ENCODE measurements around the gene IGF1R. TPM values are rescaled to one million over a fixed set of nuclear protein-coding genes. Genes with fewer than 3 reads are reported as not detected.

The IGF1R gene
- total and polyA plus RNA-seq, 2 of the 13 experiments (the other 11 are each of a cell fraction or from before 2014, with no cell fraction given) = 15.9 to 18.4 TPM

GRCh38 chr15:98713585-98714001, 65.3 kb downstream of the IGF1R start:
- Histone ChIP-seq H3K4me1 (ENCODE audit: insufficient read depth, low read length) (peaks cover 52% of the 10 kb centered on the region), H4K20me1 (ENCODE audit: insufficient read depth, low read length) (peaks cover 88% of the 10 kb centered on the region), H3K27ac (ENCODE audit: extremely low read length, insufficient read depth, low read length) (no peak overlapping the region), H3K4me3 (replicated peaks in 1 of 3; ENCODE audit: insufficient read depth in 1 of 3, low read depth in 2 of 3, low read length in 3 of 3) (no peak overlapping the region), H3K79me2 (ENCODE audit: insufficient read depth, low read length) (peaks cover 99% of the 10 kb centered on the region), H2AFZ (ENCODE audit: low read length) (no peak overlapping the region), H3K27me3 (ENCODE audit: control insufficient read depth in 1 of 2, insufficient read depth in 2 of 2, low read length in 2 of 2) (no peaks in the 10 kb centered on the region), H3K36me3 (replicated peaks in 1 of 2; ENCODE audit: control insufficient read depth in 1 of 2, insufficient read depth in 2 of 2, low read length in 2 of 2) (peaks cover 7 to 19% of the 10 kb centered on the region in 2 experiments; a peak in 4 of 5 replicates), H3K4me2 (ENCODE audit: low read depth, low read length) (no peak overlapping the region), H3K9ac (ENCODE audit: insufficient read depth, low read depth, low read length) (no peak overlapping the region), H3K9me3 (ENCODE audit: low read length) (no peaks in the 10 kb centered on the region)
- no TSS peak for BruUV-seq (replicated peaks)
- no peak for DNase-seq (ENCODE audit: low spot score)
- in situ Hi-C loops (cut with HindIII; ENCODE audit: extremely low pct_ligation_motif_present, low pct_unique_long_range_greater_than_20kb) = no loop called here
- no peak for ATAC-seq
- WGBS (ENCODE audit: low lambda C conversion rate) = 96% methylated on average over 3 of the region's 3 CpGs
- intact Hi-C loops (cut with micrococcal nuclease; ENCODE audit: unreplicated experiment) = no loop called here
- POLR2A ChIA-PET = no interaction called here
- FAIRE-seq = no peak
- CTCF ChIA-PET (ENCODE audit: low intra/inter-chr PET ratio, low total read pairs) = no interaction called here
- TF ChIP-seq, protein P1, sequence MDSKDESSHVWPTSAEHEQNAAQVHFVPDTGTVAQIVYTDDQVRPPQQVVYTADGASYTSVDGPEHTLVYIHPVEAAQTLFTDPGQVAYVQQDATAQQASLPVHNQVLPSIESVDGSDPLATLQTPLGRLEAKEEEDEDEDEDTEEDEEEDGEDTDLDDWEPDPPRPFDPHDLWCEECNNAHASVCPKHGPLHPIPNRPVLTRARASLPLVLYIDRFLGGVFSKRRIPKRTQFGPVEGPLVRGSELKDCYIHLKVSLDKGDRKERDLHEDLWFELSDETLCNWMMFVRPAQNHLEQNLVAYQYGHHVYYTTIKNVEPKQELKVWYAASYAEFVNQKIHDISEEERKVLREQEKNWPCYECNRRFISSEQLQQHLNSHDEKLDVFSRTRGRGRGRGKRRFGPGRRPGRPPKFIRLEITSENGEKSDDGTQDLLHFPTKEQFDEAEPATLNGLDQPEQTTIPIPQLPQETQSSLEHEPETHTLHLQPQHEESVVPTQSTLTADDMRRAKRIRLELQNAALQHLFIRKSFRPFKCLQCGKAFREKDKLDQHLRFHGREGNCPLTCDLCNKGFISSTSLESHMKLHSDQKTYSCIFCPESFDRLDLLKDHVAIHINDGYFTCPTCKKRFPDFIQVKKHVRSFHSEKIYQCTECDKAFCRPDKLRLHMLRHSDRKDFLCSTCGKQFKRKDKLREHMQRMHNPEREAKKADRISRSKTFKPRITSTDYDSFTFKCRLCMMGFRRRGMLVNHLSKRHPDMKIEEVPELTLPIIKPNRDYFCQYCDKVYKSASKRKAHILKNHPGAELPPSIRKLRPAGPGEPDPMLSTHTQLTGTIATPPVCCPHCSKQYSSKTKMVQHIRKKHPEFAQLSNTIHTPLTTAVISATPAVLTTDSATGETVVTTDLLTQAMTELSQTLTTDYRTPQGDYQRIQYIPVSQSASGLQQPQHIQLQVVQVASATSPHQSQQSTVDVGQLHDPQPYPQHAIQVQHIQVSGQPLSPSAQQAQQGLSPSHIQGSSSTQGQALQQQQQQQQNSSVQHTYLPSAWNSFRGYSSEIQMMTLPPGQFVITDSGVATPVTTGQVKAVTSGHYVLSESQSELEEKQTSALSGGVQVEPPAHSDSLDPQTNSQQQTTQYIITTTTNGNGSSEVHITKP (CRISPR knock-in tag; IDR thresholded peaks at IDR 0.05; ENCODE audit: low read depth) = no peak
- TF ChIP-seq, protein P2, sequence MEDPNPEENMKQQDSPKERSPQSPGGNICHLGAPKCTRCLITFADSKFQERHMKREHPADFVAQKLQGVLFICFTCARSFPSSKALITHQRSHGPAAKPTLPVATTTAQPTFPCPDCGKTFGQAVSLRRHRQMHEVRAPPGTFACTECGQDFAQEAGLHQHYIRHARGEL (CRISPR knock-in tag; IDR thresholded peaks at IDR 0.05) = no peak
- TF ChIP-seq, protein P3, sequence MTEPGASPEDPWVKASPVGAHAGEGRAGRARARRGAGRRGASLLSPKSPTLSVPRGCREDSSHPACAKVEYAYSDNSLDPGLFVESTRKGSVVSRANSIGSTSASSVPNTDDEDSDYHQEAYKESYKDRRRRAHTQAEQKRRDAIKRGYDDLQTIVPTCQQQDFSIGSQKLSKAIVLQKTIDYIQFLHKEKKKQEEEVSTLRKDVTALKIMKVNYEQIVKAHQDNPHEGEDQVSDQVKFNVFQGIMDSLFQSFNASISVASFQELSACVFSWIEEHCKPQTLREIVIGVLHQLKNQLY (CRISPR knock-in tag; IDR thresholded peaks at IDR 0.05) = no peak
- TF ChIP-seq ZNF704 (CRISPR knock-in tag; IDR thresholded peaks at IDR 0.05; ENCODE audit: borderline replicate concordance) (no peak), ZMYM3 (CRISPR knock-in tag; IDR thresholded peaks at IDR 0.05) (no peak), KDM2A (CRISPR knock-in tag; IDR thresholded peaks at IDR 0.05; ENCODE audit: borderline replicate concordance, low read depth) (no peak)
- TF ChIP-seq, protein P4, sequence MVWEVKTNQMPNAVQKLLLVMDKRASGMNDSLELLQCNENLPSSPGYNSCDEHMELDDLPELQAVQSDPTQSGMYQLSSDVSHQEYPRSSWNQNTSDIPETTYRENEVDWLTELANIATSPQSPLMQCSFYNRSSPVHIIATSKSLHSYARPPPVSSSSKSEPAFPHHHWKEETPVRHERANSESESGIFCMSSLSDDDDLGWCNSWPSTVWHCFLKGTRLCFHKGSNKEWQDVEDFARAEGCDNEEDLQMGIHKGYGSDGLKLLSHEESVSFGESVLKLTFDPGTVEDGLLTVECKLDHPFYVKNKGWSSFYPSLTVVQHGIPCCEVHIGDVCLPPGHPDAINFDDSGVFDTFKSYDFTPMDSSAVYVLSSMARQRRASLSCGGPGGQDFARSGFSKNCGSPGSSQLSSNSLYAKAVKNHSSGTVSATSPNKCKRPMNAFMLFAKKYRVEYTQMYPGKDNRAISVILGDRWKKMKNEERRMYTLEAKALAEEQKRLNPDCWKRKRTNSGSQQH (CRISPR knock-in tag; IDR thresholded peaks at IDR 0.05; ENCODE audit: low read depth) = no peak
- TF ChIP-seq, protein P5, sequence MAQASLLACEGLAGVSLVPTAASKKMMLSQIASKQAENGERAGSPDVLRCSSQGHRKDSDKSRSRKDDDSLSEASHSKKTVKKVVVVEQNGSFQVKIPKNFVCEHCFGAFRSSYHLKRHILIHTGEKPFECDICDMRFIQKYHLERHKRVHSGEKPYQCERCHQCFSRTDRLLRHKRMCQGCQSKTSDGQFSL (CRISPR knock-in tag; IDR thresholded peaks at IDR 0.05) = no peak
